GM12892 (cell line): ENCODE data around the gene APOL6.

Experiments
- DNase-seq: peaks from one replicate; pipeline ENCODE4 v3.0.0; 2011; ENCODE audit not compliant: insufficient read length
- FAIRE-seq: peaks from 2 replicates; lab custom pipeline; 2011; peaks lifted over from hg19 to GRCh38; lab: Jason Lieb, UNC
- POLR2A ChIP-seq: IDR thresholded peaks from 2 replicates; pipeline ENCODE4 v1.6.1; 2011; ENCODE audit warnings: low read depth, low read length, control low read depth
- POLR2AphosphoS5 ChIP-seq: IDR thresholded peaks from 2 replicates; pipeline ENCODE4 v1.6.1; 2011; ENCODE audit warnings: low read depth, low read length, control low read depth
- TAF1 ChIP-seq: IDR thresholded peaks from 2 replicates; pipeline ENCODE4 v1.6.1; 2011; ENCODE audit warnings: low read depth, mild to moderate bottlenecking, control low read depth, low read length, borderline replicate concordance

APOL6 gene

DNA sequence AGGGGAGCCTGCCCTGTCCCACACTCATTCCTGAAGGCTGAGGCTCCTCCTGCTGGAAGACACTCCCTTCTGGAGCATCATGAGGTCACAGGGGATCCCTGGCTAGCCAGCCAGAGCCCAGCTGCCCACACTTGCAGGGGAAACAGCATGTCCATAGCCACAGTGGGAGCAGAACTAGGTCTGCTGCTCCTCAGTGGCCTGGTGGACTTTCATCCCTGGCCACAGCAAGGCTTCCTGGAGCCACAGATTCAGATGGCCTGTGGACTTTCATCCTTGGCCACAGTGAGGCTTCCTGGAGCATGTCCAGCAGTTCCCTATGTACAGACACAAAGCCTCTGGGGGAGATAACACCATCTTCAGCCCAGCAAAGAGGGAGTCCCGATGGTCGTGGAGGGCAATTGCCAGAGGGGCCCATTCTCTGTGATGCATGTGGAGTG is 5.9 kb upstream of the APOL6 start:
- TF ChIP-seq POLR2AphosphoS5, result no peak
- TF ChIP-seq TAF1, result no peak
- no peak for TF ChIP-seq POLR2A
- FAIRE-seq (no peak), DNase-seq (no peak)

DNA sequence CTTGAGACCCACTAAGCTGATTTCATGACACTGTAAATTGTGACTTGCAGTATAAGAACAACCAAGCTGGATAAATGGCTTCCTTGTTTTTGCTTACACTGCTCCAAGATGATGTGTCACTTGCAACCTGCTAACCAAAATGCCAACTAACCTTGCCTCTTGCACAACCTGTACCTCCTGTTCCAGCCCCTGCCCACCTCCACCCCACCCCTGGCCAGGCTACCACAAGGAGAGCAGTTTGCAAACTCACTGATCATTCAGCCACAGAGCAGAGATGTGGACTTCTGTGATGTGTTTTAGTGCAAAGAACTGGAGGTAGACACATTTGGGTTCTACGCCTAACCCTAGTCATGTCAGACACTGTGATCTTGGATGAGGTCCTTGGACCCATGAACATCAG is 4.3 kb upstream of the APOL6 start:
- no peak for DNase-seq
- peak; percentile 42 for FAIRE-seq
- no peak for TF ChIP-seq TAF1
- no peak for TF ChIP-seq POLR2AphosphoS5

DNA sequence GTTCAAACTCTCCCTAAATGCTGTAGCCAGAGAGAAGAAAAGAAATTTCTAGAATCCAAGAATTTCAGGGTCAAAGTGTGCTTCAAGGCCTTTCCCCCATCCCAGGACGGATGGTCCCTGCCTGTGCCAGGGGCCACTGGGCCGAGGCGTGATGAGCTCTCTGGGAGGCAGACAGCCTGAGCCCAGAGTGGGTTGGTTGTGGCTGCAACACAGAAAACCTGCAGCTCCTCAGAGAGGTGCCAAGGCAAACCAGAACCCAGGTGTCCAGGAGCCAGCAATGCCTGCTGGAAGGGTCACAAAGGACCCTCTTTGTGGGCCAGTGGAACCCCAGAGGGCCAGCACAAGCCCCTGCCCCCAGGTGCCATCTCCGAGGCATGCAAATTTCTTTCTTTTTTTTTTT is 2.6 kb upstream of the APOL6 start:
- DNase-seq (no peak), FAIRE-seq (no peak)
- TF ChIP-seq TAF1, result no peak
- TF ChIP-seq POLR2A, result no peak
- no peak for TF ChIP-seq POLR2AphosphoS5

DNA sequence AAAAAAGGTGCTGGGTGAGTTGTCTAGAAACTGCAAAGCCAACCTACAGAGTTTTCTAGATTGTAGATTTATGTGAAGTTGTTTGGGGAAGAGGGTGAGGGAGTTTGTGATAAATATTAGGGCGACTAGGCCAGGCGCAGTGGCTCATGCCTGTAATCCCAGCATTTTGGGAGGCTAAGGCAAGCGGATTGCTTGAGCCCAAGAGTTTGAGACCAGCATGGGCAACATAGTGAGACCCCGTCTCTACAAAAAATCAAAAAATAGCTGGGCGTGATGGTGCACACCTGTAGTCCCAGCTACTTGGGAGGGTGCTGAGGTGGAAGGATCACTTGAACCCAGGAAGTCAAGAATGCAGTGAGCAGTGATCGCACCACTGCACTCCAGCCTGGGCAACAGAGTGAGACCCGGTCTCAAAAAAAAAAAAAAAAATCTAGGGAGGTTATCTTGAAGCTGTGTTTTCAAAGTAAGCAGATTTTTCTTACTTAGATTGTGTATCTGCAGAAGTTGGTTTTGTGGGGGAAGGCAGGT is 844 bp downstream of the APOL6 start:
- DNase-seq (no peak), FAIRE-seq (no peak)

DNA sequence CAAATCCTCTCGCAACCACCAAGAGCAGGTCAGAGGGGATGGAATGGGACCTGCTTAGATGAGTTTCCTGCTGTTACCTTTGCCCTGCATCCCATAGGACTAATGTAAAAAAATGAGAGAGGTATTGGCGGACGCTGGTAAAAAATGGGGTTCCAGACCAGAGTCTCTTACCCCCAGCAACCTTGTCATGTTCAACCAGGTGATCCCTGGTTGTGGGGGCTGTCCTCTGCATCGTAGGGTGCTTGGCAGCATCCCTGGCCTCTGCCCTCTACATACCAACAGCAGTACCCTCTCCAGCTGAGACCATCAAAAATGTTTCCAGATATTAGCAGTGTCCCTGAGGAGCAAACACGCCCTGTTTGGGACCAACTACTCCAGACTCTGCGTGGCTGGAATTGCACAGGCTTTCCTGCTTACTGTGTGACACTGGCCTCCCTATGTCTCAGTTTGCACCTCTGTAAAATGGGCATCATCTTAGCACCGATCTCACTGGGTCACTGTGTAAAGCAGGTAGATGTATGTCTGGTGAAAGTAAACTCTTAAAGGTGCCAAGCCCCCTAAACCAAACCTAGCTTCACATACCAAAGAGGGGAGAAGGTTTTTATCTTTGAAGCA is 1.5 kb downstream of the APOL6 start:
- no peak for DNase-seq
- FAIRE-seq, result peak; percentile 74
- TF ChIP-seq POLR2A (no peak), TAF1 (no peak), POLR2AphosphoS5 (no peak)

More for the DNA sequence above, 844 bp downstream of the APOL6 start:
- no peak for TF ChIP-seq POLR2A
- no peak for TF ChIP-seq TAF1
- no peak for TF ChIP-seq POLR2AphosphoS5

DNA sequence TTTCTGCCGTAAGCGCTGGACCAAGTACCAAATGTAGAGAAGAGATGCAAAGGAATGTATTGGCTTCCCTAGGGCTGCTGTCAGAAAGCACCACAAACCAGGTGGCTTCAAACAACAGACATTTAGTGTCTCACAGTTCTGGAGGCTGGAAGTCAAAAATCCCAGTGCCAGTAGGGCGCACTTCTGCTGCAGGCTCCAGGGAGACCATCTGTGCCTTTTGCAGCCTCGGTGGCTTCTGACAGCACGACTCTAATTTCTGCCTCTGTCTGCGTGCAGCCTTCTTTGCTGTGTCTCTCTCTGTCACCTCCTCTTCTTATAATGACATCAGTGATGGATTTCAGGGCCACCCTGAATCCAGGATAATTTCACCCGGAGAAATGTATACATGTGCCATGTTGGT is 2.8 kb downstream of the APOL6 start:
- TF ChIP-seq POLR2AphosphoS5 (no peak), POLR2A (no peak), TAF1 (no peak)
- FAIRE-seq (no peak), DNase-seq (no peak)

DNA sequence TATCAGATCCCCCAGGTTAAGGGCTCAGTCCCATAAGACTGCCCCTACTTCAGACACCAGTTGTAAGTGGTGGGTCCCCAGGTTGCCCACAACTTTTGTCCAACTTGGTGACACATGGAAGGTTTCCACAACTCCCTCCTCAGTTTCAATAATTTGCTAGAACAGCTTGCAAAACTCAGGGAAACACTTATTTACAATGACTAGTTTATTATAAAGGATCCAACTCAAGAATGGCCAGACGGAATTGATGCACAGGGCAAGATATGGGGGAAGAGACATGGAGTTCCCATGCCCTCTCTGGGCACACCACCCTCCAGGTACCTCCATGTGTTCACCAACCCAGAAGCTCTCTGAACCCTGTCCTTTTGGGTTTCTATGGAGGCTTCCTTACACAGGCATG is 5.6 kb downstream of the APOL6 start:
- no peak for TF ChIP-seq POLR2AphosphoS5
- no peak for TF ChIP-seq POLR2A
- no peak for TF ChIP-seq TAF1
- peak; percentile 40 for FAIRE-seq
- no peak for DNase-seq

DNA sequence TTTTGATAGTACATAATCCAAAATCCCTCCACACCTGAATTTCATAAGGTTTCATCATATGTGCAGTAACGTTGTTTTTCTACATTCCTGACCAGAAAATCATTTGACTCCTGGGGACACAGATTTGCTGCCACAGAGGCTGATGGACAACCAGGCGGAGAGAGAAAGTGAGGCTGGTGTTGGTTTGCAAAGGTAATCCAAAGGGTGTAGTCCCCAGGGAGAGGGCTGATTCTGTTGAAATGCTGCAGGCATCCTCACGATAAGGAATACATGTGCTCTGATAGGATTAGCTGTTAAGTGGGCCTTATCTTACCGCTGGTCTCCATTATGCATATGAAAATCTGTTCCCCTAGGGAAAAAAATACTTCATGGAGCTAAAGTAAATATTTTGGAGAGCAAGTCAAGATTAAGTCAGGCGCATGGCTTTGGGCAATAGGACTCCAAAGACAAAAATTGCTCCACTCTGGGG is 8.1 kb downstream of the APOL6 start:
- TF ChIP-seq POLR2AphosphoS5 (no peak), POLR2A (no peak), TAF1 (no peak)
- FAIRE-seq (no peak), DNase-seq (no peak)

DNA sequence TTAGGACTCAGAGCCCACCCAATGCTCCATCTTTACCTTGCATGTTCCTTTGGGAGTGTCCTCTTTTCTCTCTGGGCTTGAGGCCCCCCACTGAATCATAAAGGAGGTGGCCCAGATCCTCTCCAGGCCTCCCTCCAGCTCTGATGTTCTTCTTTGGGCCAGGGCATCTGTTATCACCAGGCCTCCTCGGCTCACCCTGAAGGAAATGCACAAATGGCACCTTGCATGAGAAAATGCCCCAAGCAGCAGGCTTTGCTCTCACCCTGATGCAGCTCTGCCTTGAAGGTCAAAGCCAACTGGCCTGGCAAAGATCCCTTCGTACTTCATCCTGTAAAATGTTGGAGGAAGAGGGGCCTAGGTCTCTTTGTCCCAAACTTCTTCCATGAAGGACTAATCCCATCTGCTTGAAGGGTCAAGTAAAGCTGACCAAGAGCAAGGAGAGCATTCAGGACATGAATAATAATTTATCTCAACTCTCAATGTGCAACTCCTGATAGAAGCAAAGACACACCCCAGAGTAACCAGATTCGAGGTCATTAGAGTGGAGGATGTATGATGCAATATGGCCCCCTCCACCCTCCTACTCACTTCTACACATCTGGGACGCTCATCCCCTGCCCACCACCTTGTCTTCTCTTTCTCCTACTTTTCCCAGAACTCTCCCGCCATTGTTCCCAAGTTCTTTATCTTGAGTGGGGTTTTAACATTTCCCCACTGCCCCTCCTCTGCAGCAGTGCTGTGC is 9.5 kb downstream of the APOL6 start:
- TF ChIP-seq POLR2AphosphoS5 (no peak), POLR2A (no peak), TAF1 (no peak)
- DNase-seq (no peak), FAIRE-seq (no peak)

DNA sequence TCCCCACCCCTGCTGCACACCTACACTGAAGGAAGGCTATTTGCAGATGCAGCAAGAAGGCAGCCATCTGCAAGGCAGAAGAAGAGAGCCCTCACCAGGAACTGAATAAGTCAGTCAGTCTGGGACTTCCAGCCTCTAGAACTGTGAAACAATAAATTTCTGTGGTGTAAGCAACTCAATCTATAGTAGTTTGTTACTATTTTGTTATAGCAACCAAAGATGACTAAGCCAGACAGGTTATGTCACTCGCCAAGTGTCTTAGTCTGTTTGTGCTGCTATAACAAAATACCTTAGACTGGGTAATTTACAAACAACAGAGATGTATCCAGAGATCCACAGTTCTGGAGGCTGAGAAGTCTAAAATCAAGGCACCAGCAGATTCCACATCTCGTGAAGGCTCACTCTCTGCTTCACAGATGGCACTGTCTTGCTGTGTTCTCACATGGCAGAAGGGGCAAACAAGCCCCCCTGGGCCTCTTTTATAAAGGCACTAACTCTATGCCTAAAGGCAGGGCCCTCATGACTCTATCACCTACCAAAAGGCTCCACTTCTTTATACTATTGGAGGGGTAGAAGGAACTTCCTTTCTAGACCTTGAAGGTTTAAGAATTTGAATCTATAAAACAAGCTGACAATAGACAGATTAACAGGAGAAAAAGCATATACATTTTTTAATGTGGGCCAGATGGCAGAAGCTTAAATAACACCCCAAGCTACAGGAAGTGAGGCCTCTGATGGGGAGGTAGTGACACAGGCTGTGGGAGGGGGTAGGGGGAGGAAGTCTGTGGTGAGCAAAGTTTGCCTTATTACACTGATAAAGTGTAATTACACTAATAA is 12.3 kb downstream of the APOL6 start:
- no peak for FAIRE-seq

DNA sequence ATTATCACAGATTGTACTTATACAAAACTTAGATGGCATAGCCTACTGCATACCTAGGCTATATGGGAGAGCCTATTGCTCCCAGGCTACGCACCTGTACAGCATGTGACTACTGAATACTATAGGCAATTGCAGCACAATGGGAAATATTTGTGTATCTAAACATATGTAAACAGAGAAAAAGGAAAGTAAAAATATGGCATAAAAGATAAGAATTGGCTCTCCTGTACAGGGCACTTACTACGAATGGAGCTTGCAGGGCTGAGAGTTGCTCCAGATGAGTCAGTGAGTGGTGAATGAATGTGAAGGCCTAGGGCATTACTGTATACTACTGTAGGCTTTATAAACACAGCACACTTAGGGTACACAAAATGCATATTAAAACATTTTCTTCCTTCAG is 13.2 kb downstream of the APOL6 start:
- DNase-seq (no peak), FAIRE-seq (no peak)
- TF ChIP-seq POLR2A (no peak), POLR2AphosphoS5 (no peak), TAF1 (no peak)

More for the DNA sequence above, 12.3 kb downstream of the APOL6 start:
- DNase-seq, result no peak
- TF ChIP-seq POLR2A (no peak), POLR2AphosphoS5 (0 out of 2 replicates have a peak, but pooled peaks have one; percentile 33)

DNA sequence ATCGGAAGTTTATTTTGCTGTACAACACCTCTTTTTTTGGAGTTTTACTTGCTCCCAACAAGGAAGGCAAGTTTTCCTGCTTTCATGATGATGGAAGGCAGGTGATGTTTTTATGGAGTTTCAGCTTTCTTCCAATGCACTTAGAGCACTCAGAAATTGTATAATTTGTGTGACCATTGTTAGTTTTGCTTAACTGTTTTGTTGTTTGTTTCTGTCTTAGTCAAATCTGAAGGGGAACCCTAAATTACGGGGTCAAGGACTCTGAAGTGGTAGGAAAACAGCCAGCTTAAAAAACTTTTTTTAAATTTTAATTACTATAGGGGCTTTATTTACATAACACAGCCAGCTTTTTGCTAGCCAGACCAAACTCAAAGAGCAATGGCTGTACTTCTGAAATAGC is 14.7 kb downstream of the APOL6 start:
- FAIRE-seq (no peak), DNase-seq (no peak)
- TF ChIP-seq POLR2AphosphoS5, result no peak
- no peak for TF ChIP-seq POLR2A
- no peak for TF ChIP-seq TAF1
